GM18867 (cell line): Measurements from ENCODE around the gene IMPACT.

Source experiments
- ATAC-seq: cut with Tn5 transposase; IDR thresholded peaks from one replicate; pipeline ENCODE4 v1.9.1; 2021; ENCODE audit warnings: mild to moderate bottlenecking, moderate library complexity; ENCODE audit not compliant: unreplicated experiment

IMPACT gene

GRCh38 chr18:24426398-24427294, at the start of gene IMPACT:
IMPACT (plus strand) TSS chr18:24426670; CDS start chr18:24426757, 87 bp downstream.
- ATAC-seq, result peak; percentile 96

- ATAC-seq, result no peak
Measured at GRCh38 chr18:24378598-24378997, 47.9 kb upstream of the IMPACT start.

GRCh38 chr18:24380163-24380747, 46.2 kb upstream of the IMPACT start:
- ATAC-seq, result no peak

- no peak for ATAC-seq
Measured at GRCh38 chr18:24381126-24381525, 45.3 kb upstream of the IMPACT start.

- no peak for ATAC-seq
Measured at GRCh38 chr18:24386681-24387080, 39.8 kb upstream of the IMPACT start.

- no peak for ATAC-seq
Measured at GRCh38 chr18:24388957-24389356, 37.5 kb upstream of the IMPACT start.

- ATAC-seq, result no peak
Measured at GRCh38 chr18:24395049-24395795, 31.2 kb upstream of the IMPACT start.

GRCh38 chr18:24396082-24396633, 30.3 kb upstream of the IMPACT start:
- ATAC-seq, result no peak

GRCh38 chr18:24397131-24397693, 29.3 kb upstream of the IMPACT start:
- ATAC-seq, result no peak

GRCh38 chr18:24397694-24398368, 28.6 kb upstream of the IMPACT start, which contains the start of gene OSBPL1A:
OSBPL1A (minus strand) TSS chr18:24397824; CDS start chr18:24377533, 20,291 bp downstream.
- peak; percentile 62 for ATAC-seq

- no peak for ATAC-seq
Measured at GRCh38 chr18:24398540-24398939, 27.9 kb upstream of the IMPACT start.

- no peak for ATAC-seq
Measured at GRCh38 chr18:24400587-24400986, 25.9 kb upstream of the IMPACT start.

- ATAC-seq, result no peak
Measured at GRCh38 chr18:24402209-24402785, 24.2 kb upstream of the IMPACT start.

- ATAC-seq, result no peak
Measured at GRCh38 chr18:24403076-24403475, 23.4 kb upstream of the IMPACT start.

GRCh38 chr18:24404591-24404990, 21.9 kb upstream of the IMPACT start:
- no peak for ATAC-seq

GRCh38 chr18:24408496-24408895, 18.0 kb upstream of the IMPACT start:
- ATAC-seq, result no peak

- no peak for ATAC-seq
Measured at GRCh38 chr18:24413148-24413547, 13.3 kb upstream of the IMPACT start.

GRCh38 chr18:24414349-24415003, 12.0 kb upstream of the IMPACT start:
- no peak for ATAC-seq

GRCh38 chr18:24417480-24417879, 9.0 kb upstream of the IMPACT start:
- ATAC-seq, result no peak
